Stimulated activated naive CD8-positive, alpha-beta T cell treated with anti-CD3 and anti-CD28 coated beads, Interleukin-15, Interleukin-2, amounts not matched to agents 100 ng/mL and 50 ng/mL, for 24 hours (primary cell): ENCODE results near the gene STRN.
A peak's percentile ranks its signal among the peaks of the same experiment; 100 is the strongest.
"Not testable (repeated sequence)": the region's sequence is repeated elsewhere in the genome, so short reads cannot be mapped to it uniquely, and the experiment has no call there.

Experiments used
- H3K27ac Mint-ChIP-seq: one replicate; pipeline ENCODE4 v1.8.0; 2021; ENCODE audit warnings: mild to moderate bottlenecking, mixed read lengths
- H3K27me3 Mint-ChIP-seq: one replicate; pipeline ENCODE4 v1.8.0; 2021; ENCODE audit warnings: mixed read lengths
- H3K36me3 Mint-ChIP-seq: one replicate; pipeline ENCODE4 v1.8.0; 2021; ENCODE audit warnings: low read depth, mixed read lengths
- H3K4me1 Mint-ChIP-seq: one replicate; pipeline ENCODE4 v1.8.0; 2021; ENCODE audit warnings: low read depth, mixed read lengths
- H3K4me3 Mint-ChIP-seq: one replicate; pipeline ENCODE4 v1.8.0; 2021; ENCODE audit warnings: mild to moderate bottlenecking, mixed read lengths
- H3K9me3 Mint-ChIP-seq: one replicate; pipeline ENCODE4 v1.8.0; 2021; ENCODE audit warnings: mixed read lengths

STRN gene

GRCh38 chr2:36904636-36905035 is 61.7 kb downstream of the STRN start:
- Mint-ChIP-seq H3K27ac (no peak overlapping the region), H3K4me1 (no peaks in the 10 kb centered on the region), H3K27me3 (no peaks in the 10 kb centered on the region), H3K36me3 (peaks cover 29% of the 10 kb centered on the region), H3K9me3 (no peaks in the 10 kb centered on the region), H3K4me3 (no peak overlapping the region)

- Mint-ChIP-seq H3K4me3 (no peak overlapping the region), H3K36me3 (peaks cover 36% of the 10 kb centered on the region), H3K4me1 (no peaks in the 10 kb centered on the region), H3K27me3 (no peaks in the 10 kb centered on the region), H3K27ac (no peak overlapping the region), H3K9me3 (no peaks in the 10 kb centered on the region)
Observed at GRCh38 chr2:36902385-36903120, 63.8 kb downstream of the STRN start.

GRCh38 chr2:36892805-36893204 is 73.5 kb downstream of the STRN start:
- H3K27ac Mint-ChIP-seq: no peak overlapping the region
- peaks cover 28% of the 10 kb centered on the region for H3K36me3 Mint-ChIP-seq
- no peaks in the 10 kb centered on the region for H3K27me3 Mint-ChIP-seq
- peaks cover 8% of the 10 kb centered on the region for H3K4me1 Mint-ChIP-seq
- H3K9me3 Mint-ChIP-seq: no peaks in the 10 kb centered on the region
- no peak overlapping the region for H3K4me3 Mint-ChIP-seq

- H3K9me3 Mint-ChIP-seq: no peaks in the 10 kb centered on the region
- peak overlapping the region; percentile 39 for H3K4me3 Mint-ChIP-seq
- H3K27ac Mint-ChIP-seq: peak overlapping the region; percentile 40
- H3K27me3 Mint-ChIP-seq: no peaks in the 10 kb centered on the region
- H3K4me1 Mint-ChIP-seq: peaks cover 8% of the 10 kb centered on the region
- peaks cover 37% of the 10 kb centered on the region for H3K36me3 Mint-ChIP-seq
Observed at GRCh38 chr2:36889795-36890194, 76.5 kb downstream of the STRN start.

GRCh38 chr2:36887095-36887494 is 79.2 kb downstream of the STRN start:
- not testable (repeated sequence) for H3K9me3 Mint-ChIP-seq, H3K27me3 Mint-ChIP-seq, H3K4me1 Mint-ChIP-seq, H3K4me3 Mint-ChIP-seq, H3K27ac Mint-ChIP-seq
- H3K36me3 Mint-ChIP-seq: peaks cover 39% of the 10 kb centered on the region

- H3K27ac Mint-ChIP-seq: no peak overlapping the region
- H3K4me3 Mint-ChIP-seq: no peak overlapping the region
- peaks cover 41% of the 10 kb centered on the region for H3K36me3 Mint-ChIP-seq
- H3K27me3 Mint-ChIP-seq: no peaks in the 10 kb centered on the region
- H3K4me1 Mint-ChIP-seq: peaks cover 8% of the 10 kb centered on the region
- H3K9me3 Mint-ChIP-seq: no peaks in the 10 kb centered on the region
Observed at GRCh38 chr2:36886664-36887063, 79.7 kb downstream of the STRN start.

- Mint-ChIP-seq H3K27me3 (no peaks in the 10 kb centered on the region), H3K4me1 (peaks cover 8% of the 10 kb centered on the region), H3K4me3 (no peak overlapping the region), H3K9me3 (no peaks in the 10 kb centered on the region), H3K36me3 (peaks cover 41% of the 10 kb centered on the region), H3K27ac (no peak overlapping the region)
Observed at GRCh38 chr2:36885605-36886004, 80.7 kb downstream of the STRN start.

GRCh38 chr2:36882532-36882931 is 83.8 kb downstream of the STRN start:
- no peak overlapping the region for H3K27ac Mint-ChIP-seq
- peaks cover 43% of the 10 kb centered on the region for H3K36me3 Mint-ChIP-seq
- H3K4me3 Mint-ChIP-seq: no peak overlapping the region
- H3K9me3 Mint-ChIP-seq: no peaks in the 10 kb centered on the region
- no peaks in the 10 kb centered on the region for H3K4me1 Mint-ChIP-seq
- no peaks in the 10 kb centered on the region for H3K27me3 Mint-ChIP-seq

- H3K27ac Mint-ChIP-seq: no peak overlapping the region
- no peaks in the 10 kb centered on the region for H3K9me3 Mint-ChIP-seq
- no peak overlapping the region for H3K4me3 Mint-ChIP-seq
- H3K36me3 Mint-ChIP-seq: peaks cover 46% of the 10 kb centered on the region
- no peaks in the 10 kb centered on the region for H3K4me1 Mint-ChIP-seq
- no peaks in the 10 kb centered on the region for H3K27me3 Mint-ChIP-seq
Observed at GRCh38 chr2:36881816-36882215, 84.5 kb downstream of the STRN start.

GRCh38 chr2:36878429-36878828 is 87.9 kb downstream of the STRN start:
- H3K27ac Mint-ChIP-seq: no peak overlapping the region
- peaks cover 48% of the 10 kb centered on the region for H3K36me3 Mint-ChIP-seq
- no peaks in the 10 kb centered on the region for H3K4me1 Mint-ChIP-seq

GRCh38 chr2:36871068-36871707 is 95.1 kb downstream of the STRN start:
- no peaks in the 10 kb centered on the region for H3K27me3 Mint-ChIP-seq
- no peak overlapping the region for H3K27ac Mint-ChIP-seq
- H3K4me1 Mint-ChIP-seq: no peaks in the 10 kb centered on the region
- no peaks in the 10 kb centered on the region for H3K9me3 Mint-ChIP-seq
- H3K4me3 Mint-ChIP-seq: no peak overlapping the region
- H3K36me3 Mint-ChIP-seq: peaks cover 61% of the 10 kb centered on the region

More at GRCh38 chr2:36878429-36878828, 87.9 kb downstream of the STRN start:
- no peaks in the 10 kb centered on the region for H3K27me3 Mint-ChIP-seq
- H3K9me3 Mint-ChIP-seq: no peaks in the 10 kb centered on the region
- no peak overlapping the region for H3K4me3 Mint-ChIP-seq

- peaks cover 59% of the 10 kb centered on the region for H3K36me3 Mint-ChIP-seq
- H3K27me3 Mint-ChIP-seq: no peaks in the 10 kb centered on the region
- no peak overlapping the region for H3K4me3 Mint-ChIP-seq
Observed at GRCh38 chr2:36869606-36870005, 96.7 kb downstream of the STRN start.

GRCh38 chr2:36861896-36862295 is 104.4 kb downstream of the STRN start:
- no peaks in the 10 kb centered on the region for H3K27me3 Mint-ChIP-seq

More at GRCh38 chr2:36869606-36870005, 96.7 kb downstream of the STRN start:
- no peaks in the 10 kb centered on the region for H3K9me3 Mint-ChIP-seq
- H3K27ac Mint-ChIP-seq: no peak overlapping the region
- no peaks in the 10 kb centered on the region for H3K4me1 Mint-ChIP-seq

GRCh38 chr2:36859366-36859792 is 107.0 kb downstream of the STRN start:
- H3K27me3 Mint-ChIP-seq: no peaks in the 10 kb centered on the region
- H3K36me3 Mint-ChIP-seq: peaks cover 60% of the 10 kb centered on the region
- H3K9me3 Mint-ChIP-seq: no peaks in the 10 kb centered on the region
- H3K4me1 Mint-ChIP-seq: peaks cover 13% of the 10 kb centered on the region
- H3K4me3 Mint-ChIP-seq: no peak overlapping the region
- peak overlapping the region; percentile 69 for H3K27ac Mint-ChIP-seq

More at GRCh38 chr2:36861896-36862295, 104.4 kb downstream of the STRN start:
- H3K27ac Mint-ChIP-seq: no peak overlapping the region
- H3K4me1 Mint-ChIP-seq: peaks cover 13% of the 10 kb centered on the region
- no peaks in the 10 kb centered on the region for H3K9me3 Mint-ChIP-seq
- H3K36me3 Mint-ChIP-seq: peaks cover 70% of the 10 kb centered on the region
- no peak overlapping the region for H3K4me3 Mint-ChIP-seq

GRCh38 chr2:36858551-36859365 is 107.6 kb downstream of the STRN start:
- Mint-ChIP-seq H3K9me3 (no peaks in the 10 kb centered on the region), H3K4me1 (peaks cover 13% of the 10 kb centered on the region), H3K27me3 (no peaks in the 10 kb centered on the region)

More at GRCh38 chr2:36858551-36859365, 107.6 kb downstream of the STRN start:
- H3K27ac Mint-ChIP-seq: peak overlapping the region; percentile 69
- peaks cover 60% of the 10 kb centered on the region for H3K36me3 Mint-ChIP-seq
- H3K4me3 Mint-ChIP-seq: peak overlapping the region; percentile 9
